Measurements from ENCODE around the gene TAS2R3. TPM values are rescaled to one million over a fixed set of nuclear protein-coding genes. Genes with fewer than 3 reads are reported as not detected.

TAS2R3 gene
- total and polyA plus RNA-seq, 2 of the 13 experiments (the other 11 are each of a cell fraction or from before 2014, with no cell fraction given), result 0.74 to 1.1 TPM

DNA sequence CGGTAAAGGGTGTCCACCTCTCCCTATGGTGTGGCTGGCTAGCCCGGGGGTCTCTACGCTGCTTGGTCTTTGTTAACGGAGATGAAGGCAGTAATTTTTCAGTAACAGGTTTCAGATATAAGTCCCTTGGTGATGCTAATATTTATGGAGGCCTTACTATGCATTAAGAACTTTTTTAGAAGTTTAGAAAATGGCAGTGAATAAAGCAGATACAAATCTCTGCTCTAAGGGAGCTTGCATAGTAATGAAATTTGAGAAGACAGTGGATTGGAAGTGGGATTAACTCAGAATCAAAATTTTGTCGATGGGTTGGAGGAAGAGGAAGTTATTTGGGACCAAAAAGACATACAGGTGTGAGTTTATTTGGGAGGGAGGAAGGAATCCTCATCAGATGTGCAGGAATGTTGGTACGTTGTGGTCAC is 25.3 kb upstream of the TAS2R3 start (continued):
- TF ChIP-seq, protein P1, sequence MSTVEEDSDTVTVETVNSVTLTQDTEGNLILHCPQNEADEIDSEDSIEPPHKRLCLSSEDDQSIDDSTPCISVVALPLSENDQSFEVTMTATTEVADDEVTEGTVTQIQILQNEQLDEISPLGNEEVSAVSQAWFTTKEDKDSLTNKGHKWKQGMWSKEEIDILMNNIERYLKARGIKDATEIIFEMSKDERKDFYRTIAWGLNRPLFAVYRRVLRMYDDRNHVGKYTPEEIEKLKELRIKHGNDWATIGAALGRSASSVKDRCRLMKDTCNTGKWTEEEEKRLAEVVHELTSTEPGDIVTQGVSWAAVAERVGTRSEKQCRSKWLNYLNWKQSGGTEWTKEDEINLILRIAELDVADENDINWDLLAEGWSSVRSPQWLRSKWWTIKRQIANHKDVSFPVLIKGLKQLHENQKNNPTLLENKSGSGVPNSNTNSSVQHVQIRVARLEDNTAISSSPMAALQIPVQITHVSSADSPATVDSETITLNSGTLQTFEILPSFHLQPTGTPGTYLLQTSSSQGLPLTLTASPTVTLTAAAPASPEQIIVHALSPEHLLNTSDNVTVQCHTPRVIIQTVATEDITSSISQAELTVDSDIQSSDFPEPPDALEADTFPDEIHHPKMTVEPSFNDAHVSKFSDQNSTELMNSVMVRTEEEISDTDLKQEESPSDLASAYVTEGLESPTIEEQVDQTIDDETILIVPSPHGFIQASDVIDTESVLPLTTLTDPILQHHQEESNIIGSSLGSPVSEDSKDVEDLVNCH (CRISPR knock-in tag; IDR thresholded peaks at IDR 0.05), result no peak
- TF ChIP-seq ZNF337 (CRISPR knock-in tag; IDR thresholded peaks at IDR 0.05; ENCODE audit: borderline replicate concordance, low read depth), result no peak
- no peak for TF ChIP-seq ZNF282 (IDR thresholded peaks at IDR 0.05; ENCODE audit: partially characterized antibody)
- no peak for TF ChIP-seq SP4 (CRISPR knock-in tag; IDR thresholded peaks at IDR 0.05)
- TF ChIP-seq ZBTB3 (CRISPR knock-in tag; IDR thresholded peaks at IDR 0.05; ENCODE audit: borderline replicate concordance, low read depth), result no peak
- TF ChIP-seq FOXK1 (CRISPR knock-in tag; IDR thresholded peaks at IDR 0.05; ENCODE audit: borderline replicate concordance, low read depth), result no peak
- no peak for TF ChIP-seq ZFYVE20 (CRISPR knock-in tag; IDR thresholded peaks at IDR 0.05; ENCODE audit: borderline replicate concordance, low read depth)
- no peak for TF ChIP-seq PAF1 (CRISPR knock-in tag; IDR thresholded peaks at IDR 0.05)
- no peak for TF ChIP-seq ZNF20 (CRISPR knock-in tag; IDR thresholded peaks at IDR 0.05)
- TF ChIP-seq, protein P2, sequence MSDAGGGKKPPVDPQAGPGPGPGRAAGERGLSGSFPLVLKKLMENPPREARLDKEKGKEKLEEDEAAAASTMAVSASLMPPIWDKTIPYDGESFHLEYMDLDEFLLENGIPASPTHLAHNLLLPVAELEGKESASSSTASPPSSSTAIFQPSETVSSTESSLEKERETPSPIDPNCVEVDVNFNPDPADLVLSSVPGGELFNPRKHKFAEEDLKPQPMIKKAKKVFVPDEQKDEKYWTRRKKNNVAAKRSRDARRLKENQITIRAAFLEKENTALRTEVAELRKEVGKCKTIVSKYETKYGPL (CRISPR knock-in tag; IDR thresholded peaks at IDR 0.05), result no peak
- no peak for TF ChIP-seq ZNF296 (CRISPR knock-in tag; conservative IDR thresholded peaks at IDR 0.05)
- peak; percentile 3; the same call in 1 of the 2 replicates for TF ChIP-seq MYC (CRISPR knock-in tag; IDR thresholded peaks at IDR 0.05; ENCODE audit: borderline replicate concordance)
- peak; percentile 17; the same call in 1 of the 2 replicates for TF ChIP-seq ZNF687 (CRISPR knock-in tag; IDR thresholded peaks at IDR 0.05)
- TF ChIP-seq ZFAT (CRISPR knock-in tag; conservative IDR thresholded peaks at IDR 0.05), result no peak
- no peak for TF ChIP-seq ZNF747 (CRISPR knock-in tag; IDR thresholded peaks at IDR 0.05; ENCODE audit: borderline replicate concordance)
- no peak for TF ChIP-seq ZNF546 (CRISPR knock-in tag; conservative IDR thresholded peaks at IDR 0.05)
- TF ChIP-seq ZEB1 (IDR thresholded peaks at IDR 0.05; ENCODE audit: insufficient replicate concordance, low read depth), result no peak
- no peak for TF ChIP-seq BCL6 (CRISPR knock-in tag; IDR thresholded peaks at IDR 0.05)
- no peak for TF ChIP-seq TARDBP (CRISPR knock-in tag; IDR thresholded peaks at IDR 0.05)
- TF ChIP-seq DZIP1 (CRISPR knock-in tag; IDR thresholded peaks at IDR 0.05), result no peak
